Upper lobe of left lung (tissue), 4 donors: Measurements from ENCODE around the gene RETREG2.

ENCODE experiments used
- EP300 ChIP-seq, 4 donors: sonication (generic); formaldehyde crosslinking; IDR thresholded peaks; one replicate each; pipeline ENCODE4 v1.5.1; 2017; ENCODE audit warnings: antibody characterized with exemption in 4 of 4, control low read depth in 2 of 4
- POLR2A ChIP-seq, 4 donors: fragments of 450-650 bp; IDR thresholded peaks; one replicate each; pipeline ENCODE4 v1.5.1; 2016 to 2017; ENCODE audit warnings: antibody characterized with exemption in 4 of 4, mild to moderate bottlenecking in 2 of 4
- POLR2AphosphoS5 ChIP-seq, 2 donors: sonication (generic); formaldehyde crosslinking; IDR thresholded peaks; one replicate each; pipeline ENCODE4 v1.5.1; 2017; ENCODE audit warnings: antibody characterized with exemption in 2 of 2
- TF ChIP-seq, protein P1 (sequence below), 6 experiments: fragments of 450-650 bp in 4 of 6; fragments of 200-600 bp in 2 of 6; sonication (generic) in 2 of 6; IDR thresholded peaks; one replicate each; pipeline ENCODE4 v1.5.1; 2016 to 2019; ENCODE audit warnings: antibody characterized with exemption in 6 of 6

- TF ChIP-seq POLR2AphosphoS5 (IDR thresholded peaks at IDR 0.05) (no peak), POLR2A (IDR thresholded peaks at IDR 0.05) (no peak), EP300 (IDR thresholded peaks at IDR 0.05) (no peak)
- TF ChIP-seq, protein P1, sequence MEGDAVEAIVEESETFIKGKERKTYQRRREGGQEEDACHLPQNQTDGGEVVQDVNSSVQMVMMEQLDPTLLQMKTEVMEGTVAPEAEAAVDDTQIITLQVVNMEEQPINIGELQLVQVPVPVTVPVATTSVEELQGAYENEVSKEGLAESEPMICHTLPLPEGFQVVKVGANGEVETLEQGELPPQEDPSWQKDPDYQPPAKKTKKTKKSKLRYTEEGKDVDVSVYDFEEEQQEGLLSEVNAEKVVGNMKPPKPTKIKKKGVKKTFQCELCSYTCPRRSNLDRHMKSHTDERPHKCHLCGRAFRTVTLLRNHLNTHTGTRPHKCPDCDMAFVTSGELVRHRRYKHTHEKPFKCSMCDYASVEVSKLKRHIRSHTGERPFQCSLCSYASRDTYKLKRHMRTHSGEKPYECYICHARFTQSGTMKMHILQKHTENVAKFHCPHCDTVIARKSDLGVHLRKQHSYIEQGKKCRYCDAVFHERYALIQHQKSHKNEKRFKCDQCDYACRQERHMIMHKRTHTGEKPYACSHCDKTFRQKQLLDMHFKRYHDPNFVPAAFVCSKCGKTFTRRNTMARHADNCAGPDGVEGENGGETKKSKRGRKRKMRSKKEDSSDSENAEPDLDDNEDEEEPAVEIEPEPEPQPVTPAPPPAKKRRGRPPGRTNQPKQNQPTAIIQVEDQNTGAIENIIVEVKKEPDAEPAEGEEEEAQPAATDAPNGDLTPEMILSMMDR (IDR thresholded peaks at IDR 0.05) = no peak
Measured at GRCh38 chr2:219158025-219158424, 20.1 kb upstream of the RETREG2 start.
